GM23248 (cell line): ENCODE measurements around the gene ORMDL3. TPM values are rescaled to one million over a fixed set of nuclear protein-coding genes. Genes with fewer than 3 reads are reported as not detected.

ENCODE experiments used
- DNase-seq: peaks from one replicate; pipeline ENCODE4 v3.0.0-alpha.2; 2015
- H2AFZ ChIP-seq: fragments of 200-600 bp; sonication (generic); 2 replicates; pipeline ENCODE4 v1.6.1; 2016; ENCODE audit warnings: antibody characterized with exemption
- H3F3A ChIP-seq: fragments of 200-600 bp; sonication (generic); 2 replicates; pipeline ENCODE4 v1.6.1; 2016; ENCODE audit warnings: mild to moderate bottlenecking, antibody characterized with exemption, mixed run types; ENCODE audit not compliant: insufficient read depth
- H3K27ac ChIP-seq: fragments of 200-600 bp; sonication (generic); 2 replicates; pipeline ENCODE4 v1.5.1; 2016; ENCODE audit warnings: mild to moderate bottlenecking
- H3K27me3 ChIP-seq: fragments of 200-600 bp; sonication (generic); replicated peaks from 2 replicates; pipeline ENCODE4 v1.6.1; 2016; ENCODE audit warnings: mild to moderate bottlenecking; ENCODE audit not compliant: insufficient read depth
- H3K36me3 ChIP-seq: fragments of 200-600 bp; sonication (generic); 2 replicates; pipeline ENCODE4 v1.6.1; 2016; ENCODE audit warnings: low read depth, mild to moderate bottlenecking
- H3K4me1 ChIP-seq: fragments of 200-600 bp; sonication (generic); 2 replicates; pipeline ENCODE4 v1.6.1; 2016; ENCODE audit warnings: mild to moderate bottlenecking; ENCODE audit not compliant: insufficient read depth
- H3K4me2 ChIP-seq: fragments of 200-600 bp; sonication (generic); one replicate; pipeline ENCODE4 v1.6.1; 2016; ENCODE audit warnings: mild to moderate bottlenecking; ENCODE audit not compliant: unreplicated experiment
- H3K4me3 ChIP-seq: fragments of 200-600 bp; sonication (generic); 2 replicates; pipeline ENCODE4 v1.5.1; 2016; ENCODE audit warnings: mild to moderate bottlenecking
- H3K79me2 ChIP-seq: fragments of 200-600 bp; sonication (generic); 2 replicates; pipeline ENCODE4 v1.6.1; 2016; ENCODE audit warnings: mild to moderate bottlenecking; ENCODE audit not compliant: insufficient read depth
- H3K9ac ChIP-seq: fragments of 200-600 bp; sonication (generic); 2 replicates; pipeline ENCODE4 v1.6.1; 2016; ENCODE audit warnings: mild to moderate bottlenecking
- H3K9me2 ChIP-seq: fragments of 200-600 bp; sonication (generic); 2 replicates; pipeline ENCODE4 v1.6.1; 2016; ENCODE audit warnings: mixed run types, mild to moderate bottlenecking, moderate library complexity; ENCODE audit not compliant: insufficient read depth
- H3K9me3 ChIP-seq: fragments of 200-600 bp; sonication (generic); one replicate; pipeline ENCODE4 v1.6.1; 2017; ENCODE audit warnings: low read depth
- H4K20me1 ChIP-seq: fragments of 200-600 bp; sonication (generic); 2 replicates; pipeline ENCODE4 v1.6.0; 2016; ENCODE audit not compliant: insufficient read depth
- EZH2 ChIP-seq: fragments of 200-600 bp; sonication (generic); IDR thresholded peaks from 2 replicates; pipeline ENCODE4 v1.6.1; 2018; ENCODE audit warnings: antibody characterized with exemption, mild to moderate bottlenecking; ENCODE audit not compliant: insufficient read depth, poor library complexity, severe bottlenecking
- EZH2phosphoT487 ChIP-seq: fragments of 200-600 bp; sonication (generic); IDR thresholded peaks from 2 replicates; pipeline ENCODE4 v1.6.1; 2018; ENCODE audit warnings: antibody characterized with exemption, moderate library complexity, mild to moderate bottlenecking, low read depth; ENCODE audit not compliant: insufficient read depth
- WGBS, 2 experiments: methylation state at CpG; one replicate each; pipeline ENCODE4 v1.1.6; 2015 to 2017; ENCODE audit warnings: low lambda C conversion rate in 2 of 2, low coverage in 1 of 2; ENCODE audit errors: missing lambda C conversion rate in 2 of 2; 5-methylcytosine and 5-hydroxymethylcytosine counted together
- in situ Hi-C: fragments of 300-500 bp; cut with MboI; formaldehyde crosslinking; loops from 2 replicates; pipeline ENCODE4 v1.15.0; 2020
- polyA plus RNA-seq: library from polyadenylated mRNA; unstranded; fragments of >200 nt; fragmentation: Nextera tagmentation; extraction: Ambion mirVana; gene quantifications from 2 replicates; pipeline ENCODE4 v1.2.1, GENCODE V29; 2016
- total RNA-seq: library from RNA; depleted of rRNA; stranded (reverse); fragments of >200 nt; shearing (Covaris generic); gene quantifications from 2 replicates; pipeline ENCODE4 v1.2.3, GENCODE V29; 2014

Gene ORMDL3
- total and polyA plus RNA-seq, 2 experiments from 2014 or later = 12.0 to 60.4 TPM

DNA sequence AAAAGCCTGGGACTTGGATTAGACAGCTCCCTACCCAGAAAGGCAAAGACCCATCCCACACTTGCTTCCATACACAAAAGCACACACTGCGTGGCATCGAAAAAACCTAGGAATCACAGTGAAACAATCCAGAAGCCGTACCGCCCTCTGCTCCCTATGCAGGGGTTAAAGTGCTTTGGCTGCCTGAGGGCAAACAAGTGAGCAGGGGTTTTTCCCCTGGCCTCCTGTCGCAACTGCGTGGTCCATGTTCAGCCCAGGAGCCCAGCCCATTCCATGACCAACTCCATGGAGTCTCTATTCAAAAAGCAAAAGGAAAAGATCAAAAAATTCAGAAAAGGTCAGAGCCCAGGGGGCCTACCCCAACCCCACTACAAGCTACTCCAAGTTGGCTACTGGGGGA, 5.4 kb downstream of the ORMDL3 start:
- H3K4me1 ChIP-seq = peaks cover 27% of the 10 kb centered on the region
- H3F3A ChIP-seq = 0 out of 2 replicates have a peak, but pooled peaks cover 6% of the 10 kb centered on the region
- H3K9ac ChIP-seq = no peak overlapping the region
- H3K4me2 ChIP-seq = no peak overlapping the region
- no peaks in the 10 kb centered on the region for H3K27me3 ChIP-seq
- in situ Hi-C loops = no loop called here
- no peaks in the 10 kb centered on the region for H3K9me3 ChIP-seq
- H3K79me2 ChIP-seq = peaks cover 49% of the 10 kb centered on the region
- H3K9me2 ChIP-seq = no peaks in the 10 kb centered on the region
- DNase-seq = no peak
- 91 to 92% methylated on average over 6 of the region's 6 CpGs for WGBS, 2 experiments
- peaks cover 20% of the 10 kb centered on the region for H3K36me3 ChIP-seq
- H2AFZ ChIP-seq = no peak overlapping the region
- H4K20me1 ChIP-seq = no peaks in the 10 kb centered on the region
- H3K4me3 ChIP-seq = no peak overlapping the region
- H3K27ac ChIP-seq = no peak overlapping the region
- no peak for TF ChIP-seq EZH2phosphoT487
- no peak for TF ChIP-seq EZH2

DNA sequence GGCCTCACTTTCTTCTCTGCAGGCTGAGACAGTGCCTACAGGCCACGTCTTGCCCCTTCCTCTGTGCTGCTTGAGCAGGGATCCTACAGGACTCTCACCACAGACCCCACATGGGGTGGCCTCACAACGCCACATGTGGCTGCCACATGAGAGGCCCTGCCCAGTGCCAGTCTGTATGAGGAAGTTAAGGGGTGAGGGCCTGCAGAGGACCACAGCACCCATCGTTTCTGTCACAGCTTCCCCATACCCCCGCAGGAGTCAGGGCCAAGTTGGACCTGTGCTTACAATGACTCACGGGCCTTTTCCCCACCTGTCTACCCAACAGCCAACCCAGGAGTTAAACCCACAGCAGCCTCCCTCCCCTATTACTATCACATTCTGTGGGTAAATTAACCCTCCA, 6.1 kb downstream of the ORMDL3 start:
- TF ChIP-seq EZH2phosphoT487 (no peak), EZH2 (no peak)
- H3F3A ChIP-seq = 0 out of 2 replicates have a peak, but pooled peaks cover 6% of the 10 kb centered on the region
- H3K27ac ChIP-seq = no peak overlapping the region
- peaks cover 20% of the 10 kb centered on the region for H3K36me3 ChIP-seq
- H4K20me1 ChIP-seq = no peaks in the 10 kb centered on the region
- no peaks in the 10 kb centered on the region for H3K27me3 ChIP-seq
- H3K79me2 ChIP-seq = peaks cover 42% of the 10 kb centered on the region
- H3K9me2 ChIP-seq = no peaks in the 10 kb centered on the region
- H3K4me2 ChIP-seq = no peak overlapping the region
- no peak overlapping the region for H3K4me3 ChIP-seq
- peaks cover 26% of the 10 kb centered on the region for H3K4me1 ChIP-seq
- no peak overlapping the region for H2AFZ ChIP-seq
- in situ Hi-C loops = no loop called here
- no peak for DNase-seq
- H3K9ac ChIP-seq = no peak overlapping the region
- WGBS, 2 experiments = 79 to 100% methylated on average over 3 to 5 of the region's 5 CpGs
- no peaks in the 10 kb centered on the region for H3K9me3 ChIP-seq

DNA sequence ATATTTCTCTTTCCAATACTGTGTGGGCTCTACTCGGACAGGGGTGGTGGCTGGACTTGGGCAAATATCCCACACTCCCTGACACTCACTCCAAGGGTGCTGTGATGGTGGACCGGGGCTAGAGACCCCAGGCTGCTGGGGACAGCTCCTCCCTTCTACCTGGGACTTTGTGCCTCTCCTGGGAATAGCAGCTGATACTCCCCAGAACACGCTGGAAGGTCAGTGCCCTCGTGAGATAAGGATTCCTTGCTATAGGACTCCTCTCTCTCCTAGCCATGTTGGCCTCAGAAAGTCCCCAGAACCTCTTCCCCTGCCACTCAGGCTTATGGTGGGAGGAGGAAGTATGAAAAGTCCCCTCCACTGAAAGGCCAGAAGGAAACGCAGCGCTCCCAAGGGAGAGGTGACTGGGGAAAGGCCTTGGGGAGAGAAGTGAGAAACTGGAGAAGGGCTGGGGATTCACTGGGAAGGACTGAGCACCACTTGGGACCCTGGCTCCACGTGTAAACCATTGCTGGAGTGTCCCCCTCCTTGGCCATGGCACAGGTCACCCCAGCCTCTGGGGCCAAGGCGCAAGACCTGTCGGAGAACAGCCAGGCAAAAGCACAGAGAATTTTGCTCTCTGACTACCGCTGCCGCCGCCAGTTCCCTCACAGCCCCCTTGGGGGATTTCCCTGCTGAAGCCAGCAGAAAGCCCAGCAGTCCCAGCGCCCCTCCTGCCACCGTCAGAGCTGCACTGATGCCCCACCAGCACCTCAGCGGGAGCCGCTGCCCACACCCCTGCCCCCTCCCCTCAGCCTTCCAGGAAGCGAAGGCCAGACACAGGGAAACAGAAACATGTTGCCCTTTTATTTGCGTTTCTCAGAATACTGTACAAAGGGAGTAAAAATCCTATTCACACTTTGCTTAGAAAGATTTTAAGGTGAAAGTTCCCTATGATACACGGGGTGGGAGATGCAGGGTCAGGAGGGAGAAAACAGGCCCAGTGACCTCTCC, 6.9 kb downstream of the ORMDL3 start:
- 0 out of 2 replicates have a peak, but pooled peaks cover 6% of the 10 kb centered on the region for H3F3A ChIP-seq
- no peak overlapping the region for H3K4me2 ChIP-seq
- peaks cover 34% of the 10 kb centered on the region for H3K79me2 ChIP-seq
- H3K9ac ChIP-seq = no peak overlapping the region
- H3K27me3 ChIP-seq = no peaks in the 10 kb centered on the region
- peaks cover 19% of the 10 kb centered on the region for H3K4me1 ChIP-seq
- H3K4me3 ChIP-seq = no peak overlapping the region
- H3K9me3 ChIP-seq = no peaks in the 10 kb centered on the region
- H3K27ac ChIP-seq = no peak overlapping the region
- H2AFZ ChIP-seq = no peak overlapping the region
- no peak for DNase-seq
- H3K9me2 ChIP-seq = no peaks in the 10 kb centered on the region
- TF ChIP-seq EZH2 = no peak
- TF ChIP-seq EZH2phosphoT487 = no peak
- no peaks in the 10 kb centered on the region for H4K20me1 ChIP-seq
- 82 to 85% methylated on average over 18 to 19 of the region's 19 CpGs for WGBS, 2 experiments
- peaks cover 20% of the 10 kb centered on the region for H3K36me3 ChIP-seq
- in situ Hi-C loops = no loop called here

DNA sequence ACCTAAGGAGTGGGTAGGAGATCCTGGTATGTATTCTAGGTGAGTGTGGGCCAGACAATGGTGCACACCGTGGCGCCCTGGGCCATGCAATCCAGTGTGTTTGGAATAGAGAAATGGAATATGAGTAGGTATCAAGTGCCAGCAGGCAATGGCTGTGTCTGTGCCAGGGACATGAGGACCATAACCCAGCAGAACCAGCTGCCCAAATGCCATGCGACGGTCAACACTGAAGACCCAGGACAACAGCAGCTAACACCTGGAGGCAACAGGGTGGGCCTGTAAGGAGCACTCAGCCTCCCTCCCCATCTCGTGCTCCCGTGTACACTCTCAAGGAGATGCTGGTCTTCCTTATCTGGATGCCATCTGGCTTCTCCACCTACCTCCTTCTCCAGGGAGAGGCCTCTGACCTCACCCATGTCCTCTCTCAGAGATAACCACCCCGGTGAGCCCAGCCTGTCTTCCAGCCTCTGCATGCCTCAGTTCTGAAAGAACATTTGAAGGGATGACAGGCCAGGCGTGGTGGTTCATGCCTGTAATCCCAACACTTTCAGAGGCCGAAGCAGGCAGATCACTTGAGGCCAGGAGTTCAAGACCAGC, 8.2 kb downstream of the ORMDL3 start:
- Histone ChIP-seq H3K4me2 (no peak overlapping the region), H3F3A (0 out of 2 replicates have a peak, but pooled peaks cover under 1% of the 10 kb centered on the region), H3K79me2 (peaks cover 20% of the 10 kb centered on the region), H3K9me3 (no peaks in the 10 kb centered on the region), H3K9ac (no peak overlapping the region), H3K27me3 (no peaks in the 10 kb centered on the region), H3K36me3 (peaks cover 20% of the 10 kb centered on the region), H2AFZ (no peak overlapping the region), H3K27ac (no peak overlapping the region), H3K4me1 (peaks cover 7% of the 10 kb centered on the region), H4K20me1 (no peaks in the 10 kb centered on the region), H3K9me2 (no peaks in the 10 kb centered on the region), H3K4me3 (no peak overlapping the region)
- no peak for DNase-seq
- in situ Hi-C loops = no loop called here
- TF ChIP-seq EZH2phosphoT487 = no peak
- TF ChIP-seq EZH2 = no peak
- 94 to 95% methylated on average over 9 of the region's 9 CpGs for WGBS, 2 experiments
